ENCODE measurements around the gene CDH4.

Gene CDH4

DNA sequence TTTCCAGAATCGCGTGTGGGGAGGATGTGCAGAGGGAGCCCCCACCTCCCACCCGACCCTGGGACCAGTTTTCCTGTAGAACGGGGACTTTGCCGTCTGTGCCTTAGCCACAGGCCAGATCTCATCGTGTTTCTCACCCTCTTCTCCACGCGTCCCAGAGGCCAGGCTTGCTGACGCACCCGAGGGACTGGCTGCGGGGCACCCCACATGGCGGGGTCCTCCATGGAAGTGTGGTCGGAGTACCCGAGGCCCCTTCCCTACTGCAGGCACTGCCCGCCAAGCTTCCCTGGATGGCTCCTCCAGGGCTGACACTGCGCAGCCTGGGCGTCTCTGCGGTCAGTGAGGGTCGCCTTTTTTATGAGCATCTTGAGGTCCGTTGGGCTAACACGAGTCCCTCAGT, 346.5 kb downstream of the CDH4 start (continued):
- TF ChIP-seq, protein P1, sequence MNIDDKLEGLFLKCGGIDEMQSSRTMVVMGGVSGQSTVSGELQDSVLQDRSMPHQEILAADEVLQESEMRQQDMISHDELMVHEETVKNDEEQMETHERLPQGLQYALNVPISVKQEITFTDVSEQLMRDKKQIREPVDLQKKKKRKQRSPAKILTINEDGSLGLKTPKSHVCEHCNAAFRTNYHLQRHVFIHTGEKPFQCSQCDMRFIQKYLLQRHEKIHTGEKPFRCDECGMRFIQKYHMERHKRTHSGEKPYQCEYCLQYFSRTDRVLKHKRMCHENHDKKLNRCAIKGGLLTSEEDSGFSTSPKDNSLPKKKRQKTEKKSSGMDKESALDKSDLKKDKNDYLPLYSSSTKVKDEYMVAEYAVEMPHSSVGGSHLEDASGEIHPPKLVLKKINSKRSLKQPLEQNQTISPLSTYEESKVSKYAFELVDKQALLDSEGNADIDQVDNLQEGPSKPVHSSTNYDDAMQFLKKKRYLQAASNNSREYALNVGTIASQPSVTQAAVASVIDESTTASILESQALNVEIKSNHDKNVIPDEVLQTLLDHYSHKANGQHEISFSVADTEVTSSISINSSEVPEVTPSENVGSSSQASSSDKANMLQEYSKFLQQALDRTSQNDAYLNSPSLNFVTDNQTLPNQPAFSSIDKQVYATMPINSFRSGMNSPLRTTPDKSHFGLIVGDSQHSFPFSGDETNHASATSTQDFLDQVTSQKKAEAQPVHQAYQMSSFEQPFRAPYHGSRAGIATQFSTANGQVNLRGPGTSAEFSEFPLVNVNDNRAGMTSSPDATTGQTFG (tag by site-specific recombination; IDR thresholded peaks at IDR 0.05; ENCODE audit: borderline replicate concordance), result no peak
- TF ChIP-seq ZNF521 (tag by site-specific recombination; IDR thresholded peaks at IDR 0.05), result no peak
- no peak for TF ChIP-seq ZNF76 (tag by site-specific recombination; IDR thresholded peaks at IDR 0.05; ENCODE audit: borderline replicate concordance, low read depth)

DNA sequence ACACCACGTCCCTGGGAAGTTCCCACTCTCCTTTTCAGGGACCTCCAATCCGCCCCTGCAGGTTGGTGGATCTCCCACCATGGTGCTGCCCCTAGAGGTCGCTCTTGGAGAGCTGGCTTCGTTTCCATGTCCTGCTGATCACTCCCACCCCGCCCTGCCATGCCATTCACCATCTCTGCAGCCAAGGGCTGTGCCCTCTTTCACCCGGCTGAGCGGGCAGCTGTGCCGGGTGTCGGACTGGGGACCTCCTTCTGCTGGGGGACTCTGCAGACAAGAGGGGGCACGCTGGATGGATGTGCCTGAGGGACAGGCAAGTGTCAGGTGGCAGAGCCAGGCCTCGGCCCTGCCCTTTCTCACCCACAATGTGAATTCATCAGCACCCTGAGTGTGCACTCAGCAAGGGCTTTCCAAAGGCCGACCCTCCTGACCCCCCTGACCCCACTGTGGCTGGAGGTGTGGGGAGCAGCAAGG, 347.0 kb downstream of the CDH4 start:
- POLR2A ChIA-PET, result no interaction called here
- TF ChIP-seq ZNF624 (tag by site-specific recombination; IDR thresholded peaks at IDR 0.05), result no peak
- TF ChIP-seq ZNF548 (tag by site-specific recombination; IDR thresholded peaks at IDR 0.05), result no peak
- CTCF ChIA-PET, result interaction anchor here (1.2 kb wide), 1 partner anchor 27 kb away, joined by 3 read pairs; no protein-coding TSS in a partner anchor
- Histone ChIP-seq H3K9me3 (ENCODE audit: control insufficient read depth, insufficient read depth, low read depth, low read length) (no peaks in the 10 kb centered on the region), H3K27ac (ENCODE audit: extremely low read depth, low read depth, low read length) (no peak overlapping the region), H3K36me3 (ENCODE audit: control insufficient read depth in 2 of 2, insufficient read depth in 1 of 2, low read length in 2 of 2) (no peaks in the 10 kb centered on the region), H3K4me1 (ENCODE audit: control insufficient read depth, insufficient read depth, low read length) (no peaks in the 10 kb centered on the region), H3K4me3 (ENCODE audit: low read depth, low read length) (no peak overlapping the region)

DNA sequence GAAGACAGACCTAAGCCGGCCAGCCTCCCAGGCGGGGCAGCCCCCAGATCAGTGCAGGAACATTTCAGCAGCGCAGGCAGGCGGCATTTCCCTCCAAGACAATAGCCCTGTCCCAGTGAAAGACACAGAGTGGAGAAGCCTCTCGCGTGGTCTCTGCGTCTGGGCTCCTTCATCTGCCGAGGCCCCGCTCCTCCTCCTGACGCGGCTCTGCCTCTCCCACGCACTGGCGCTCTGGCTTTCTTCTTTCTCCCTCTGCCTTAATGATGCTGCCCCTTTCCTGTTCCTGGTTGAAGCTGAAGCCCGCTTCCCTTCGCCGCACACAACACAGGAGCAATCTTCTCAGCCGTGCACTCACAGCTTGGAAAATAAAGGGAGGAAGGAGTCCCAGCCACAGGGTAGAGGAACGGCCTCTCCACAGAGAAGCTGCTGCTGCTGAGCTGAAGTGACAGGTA, 347.5 kb downstream of the CDH4 start:
- ChIA-PET POLR2A (no interaction called here), CTCF (interaction anchor here (1.2 kb wide), 1 partner anchor 27 kb away, joined by 3 read pairs; no protein-coding TSS in a partner anchor)
- Histone ChIP-seq H3K9me3 (ENCODE audit: control insufficient read depth, insufficient read depth, low read depth, low read length) (no peaks in the 10 kb centered on the region), H3K36me3 (ENCODE audit: control insufficient read depth in 2 of 2, insufficient read depth in 1 of 2, low read length in 2 of 2) (no peaks in the 10 kb centered on the region), H3K27ac (ENCODE audit: extremely low read depth, low read depth, low read length) (no peak overlapping the region), H3K4me1 (ENCODE audit: control insufficient read depth, insufficient read depth, low read length) (no peaks in the 10 kb centered on the region), H3K4me3 (ENCODE audit: low read depth, low read length) (no peak overlapping the region)
- TF ChIP-seq ZNF830 (tag by site-specific recombination; IDR thresholded peaks at IDR 0.05; ENCODE audit: low read depth) (no peak), SP7 (tag by site-specific recombination; IDR thresholded peaks at IDR 0.05) (no peak), ZNF785 (tag by site-specific recombination; IDR thresholded peaks at IDR 0.05) (no peak), ZNF670 (tag by site-specific recombination; IDR thresholded peaks at IDR 0.05; ENCODE audit: low read depth) (no peak), ZNF792 (tag by site-specific recombination; IDR thresholded peaks at IDR 0.05) (no peak), ZNF121 (tag by site-specific recombination; IDR thresholded peaks at IDR 0.05) (no peak), ZNF623 (tag by site-specific recombination; IDR thresholded peaks at IDR 0.05) (no peak), YY1 (tag by site-specific recombination; IDR thresholded peaks at IDR 0.05) (no peak), ZNF311 (tag by site-specific recombination; IDR thresholded peaks at IDR 0.05; ENCODE audit: borderline replicate concordance) (no peak)
- TF ChIP-seq, protein P2, sequence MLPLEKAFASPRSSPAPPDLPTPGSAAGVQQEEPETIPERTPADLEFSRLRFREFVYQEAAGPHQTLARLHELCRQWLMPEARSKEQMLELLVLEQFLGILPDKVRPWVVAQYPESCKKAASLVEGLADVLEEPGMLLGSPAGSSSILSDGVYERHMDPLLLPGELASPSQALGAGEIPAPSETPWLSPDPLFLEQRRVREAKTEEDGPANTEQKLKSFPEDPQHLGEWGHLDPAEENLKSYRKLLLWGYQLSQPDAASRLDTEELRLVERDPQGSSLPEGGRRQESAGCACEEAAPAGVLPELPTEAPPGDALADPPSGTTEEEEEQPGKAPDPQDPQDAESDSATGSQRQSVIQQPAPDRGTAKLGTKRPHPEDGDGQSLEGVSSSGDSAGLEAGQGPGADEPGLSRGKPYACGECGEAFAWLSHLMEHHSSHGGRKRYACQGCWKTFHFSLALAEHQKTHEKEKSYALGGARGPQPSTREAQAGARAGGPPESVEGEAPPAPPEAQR (tag by site-specific recombination; IDR thresholded peaks at IDR 0.05), result no peak
- TF ChIP-seq, protein P3, sequence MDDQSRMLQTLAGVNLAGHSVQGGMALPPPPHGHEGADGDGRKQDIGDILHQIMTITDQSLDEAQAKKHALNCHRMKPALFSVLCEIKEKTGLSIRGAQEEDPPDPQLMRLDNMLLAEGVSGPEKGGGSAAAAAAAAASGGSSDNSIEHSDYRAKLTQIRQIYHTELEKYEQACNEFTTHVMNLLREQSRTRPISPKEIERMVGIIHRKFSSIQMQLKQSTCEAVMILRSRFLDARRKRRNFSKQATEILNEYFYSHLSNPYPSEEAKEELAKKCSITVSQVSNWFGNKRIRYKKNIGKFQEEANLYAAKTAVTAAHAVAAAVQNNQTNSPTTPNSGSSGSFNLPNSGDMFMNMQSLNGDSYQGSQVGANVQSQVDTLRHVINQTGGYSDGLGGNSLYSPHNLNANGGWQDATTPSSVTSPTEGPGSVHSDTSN (CRISPR knock-in tag; IDR thresholded peaks at IDR 0.05), result no peak

DNA sequence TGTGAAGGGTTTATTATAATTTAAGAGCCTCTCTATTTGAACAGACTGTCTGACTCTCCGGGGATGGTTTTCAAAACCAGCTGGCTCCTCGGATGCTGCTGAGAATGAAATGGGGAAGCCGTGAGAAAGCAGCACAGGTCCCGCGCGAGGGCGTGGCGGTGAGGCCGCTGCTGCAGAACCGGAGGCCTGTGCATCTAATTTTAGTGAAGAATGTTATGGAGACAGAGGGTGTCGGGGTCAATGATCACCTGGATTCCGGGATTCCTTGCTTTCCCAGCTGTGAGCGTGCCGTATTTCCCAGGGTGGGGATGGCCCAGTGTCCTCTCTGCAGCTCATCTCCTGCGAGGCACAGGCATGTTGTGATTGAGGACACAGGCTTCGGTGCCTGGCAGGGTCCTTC, 348.0 kb downstream of the CDH4 start:
- no peak overlapping the region for H3K27ac ChIP-seq (ENCODE audit: extremely low read depth, low read depth, low read length)
- POLR2A ChIA-PET, result no interaction called here
- CTCF ChIA-PET, result no interaction called here
- no peaks in the 10 kb centered on the region for H3K4me1 ChIP-seq (ENCODE audit: control insufficient read depth, insufficient read depth, low read length)
- TF ChIP-seq ZNF624 (tag by site-specific recombination; IDR thresholded peaks at IDR 0.05) (no peak), ZNF747 (tag by site-specific recombination; IDR thresholded peaks at IDR 0.05) (no peak), ZNF10 (tag by site-specific recombination; IDR thresholded peaks at IDR 0.05) (no peak), MEIS1 (CRISPR knock-in tag; IDR thresholded peaks at IDR 0.05; ENCODE audit: borderline replicate concordance) (no peak), ZSCAN30 (tag by site-specific recombination; IDR thresholded peaks at IDR 0.05) (no peak), ZBTB8A (tag by site-specific recombination; IDR thresholded peaks at IDR 0.05) (no peak), ZNF221 (tag by site-specific recombination; IDR thresholded peaks at IDR 0.05; ENCODE audit: borderline replicate concordance) (no peak), ZNF670 (tag by site-specific recombination; IDR thresholded peaks at IDR 0.05; ENCODE audit: low read depth) (no peak), ZNF596 (tag by site-specific recombination; IDR thresholded peaks at IDR 0.05) (no peak)
- no peaks in the 10 kb centered on the region for H3K36me3 ChIP-seq (ENCODE audit: control insufficient read depth in 2 of 2, insufficient read depth in 1 of 2, low read length in 2 of 2)
- H3K9me3 ChIP-seq (ENCODE audit: control insufficient read depth, insufficient read depth, low read depth, low read length), result no peaks in the 10 kb centered on the region
- H3K4me3 ChIP-seq (ENCODE audit: low read depth, low read length), result no peak overlapping the region
